HEK293 (cell line): ENCODE results near the gene DTNA.

ENCODE experiments used
- BCL11A ChIP-seq: fragments of 450-650 bp; formaldehyde crosslinking; IDR thresholded peaks from 2 replicates; pipeline ENCODE4 v1.5.1; 2016; ENCODE audit warnings: low read depth, missing biosample characterization, missing genetic modification characterization
- ZBTB11 ChIP-seq: fragments of 450-650 bp; formaldehyde crosslinking; conservative IDR thresholded peaks from 2 replicates; pipeline ENCODE4 v1.5.1; 2016; ENCODE audit warnings: low read depth, missing biosample characterization, missing genetic modification characterization
- ZBTB8A ChIP-seq: fragments of 450-650 bp; formaldehyde crosslinking; IDR thresholded peaks from 2 replicates; pipeline ENCODE4 v1.5.1; 2016; ENCODE audit warnings: missing biosample characterization, missing genetic modification characterization
- ZEB2 ChIP-seq: fragments of 450-650 bp; formaldehyde crosslinking; IDR thresholded peaks from 2 replicates; pipeline ENCODE4 v1.5.1; 2016; ENCODE audit warnings: missing biosample characterization, missing genetic modification characterization
- ZNF140 ChIP-seq: fragments of 450-650 bp; formaldehyde crosslinking; IDR thresholded peaks from 2 replicates; pipeline ENCODE4 v1.5.1; 2016; ENCODE audit warnings: missing biosample characterization, missing genetic modification characterization
- ZNF292 ChIP-seq: fragments of 450-650 bp; formaldehyde crosslinking; IDR thresholded peaks from 2 replicates; pipeline ENCODE4 v1.5.1; 2016; ENCODE audit warnings: low read depth, missing biosample characterization, missing genetic modification characterization, borderline replicate concordance
- ZNF302 ChIP-seq: fragments of 450-650 bp; formaldehyde crosslinking; IDR thresholded peaks from 2 replicates; pipeline ENCODE4 v1.5.1; 2016; ENCODE audit warnings: missing biosample characterization, missing genetic modification characterization, low read depth
- ZNF510 ChIP-seq: fragments of 450-650 bp; formaldehyde crosslinking; IDR thresholded peaks from 2 replicates; pipeline ENCODE4 v1.5.1; 2018; ENCODE audit warnings: mild to moderate bottlenecking, missing genetic modification characterization, missing biosample characterization; ENCODE audit not compliant: insufficient replicate concordance
- TF ChIP-seq, protein P1 (sequence below): fragments of 450-650 bp; formaldehyde crosslinking; IDR thresholded peaks from 2 replicates; pipeline ENCODE4 v1.5.1; 2016; ENCODE audit warnings: missing biosample characterization, missing genetic modification characterization
- TF ChIP-seq, protein P2 (sequence below): fragments of 450-650 bp; formaldehyde crosslinking; IDR thresholded peaks from 2 replicates; pipeline ENCODE4 v1.5.1; 2016; ENCODE audit warnings: missing biosample characterization, missing genetic modification characterization
- TF ChIP-seq, protein P3 (sequence below): fragments of 450-650 bp; IDR thresholded peaks from 2 replicates; pipeline ENCODE4 v1.5.1; 2018; ENCODE audit warnings: missing biosample characterization, mild to moderate bottlenecking, missing genetic modification characterization

DNA sequence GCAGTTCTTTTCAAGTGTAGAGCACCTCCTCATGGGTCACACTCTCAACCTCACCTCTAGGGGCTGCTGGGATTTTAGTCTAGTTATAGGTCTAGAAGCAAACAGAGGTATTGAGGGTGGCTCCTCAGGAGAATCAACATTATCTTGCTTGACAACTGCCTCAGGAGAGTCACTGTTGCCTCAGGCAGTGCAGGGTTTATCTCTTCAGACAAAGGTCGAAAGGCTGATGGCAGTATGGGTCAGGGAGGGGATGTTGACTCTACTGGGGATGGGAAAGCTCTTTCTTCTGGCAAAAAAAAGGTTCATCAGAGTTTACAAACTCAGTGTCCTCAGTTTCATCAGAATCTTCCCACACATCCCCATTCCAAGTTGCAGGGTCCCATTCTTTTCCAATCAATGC lies 24.0 kb downstream of the DTNA start:
- TF ChIP-seq, protein P1, sequence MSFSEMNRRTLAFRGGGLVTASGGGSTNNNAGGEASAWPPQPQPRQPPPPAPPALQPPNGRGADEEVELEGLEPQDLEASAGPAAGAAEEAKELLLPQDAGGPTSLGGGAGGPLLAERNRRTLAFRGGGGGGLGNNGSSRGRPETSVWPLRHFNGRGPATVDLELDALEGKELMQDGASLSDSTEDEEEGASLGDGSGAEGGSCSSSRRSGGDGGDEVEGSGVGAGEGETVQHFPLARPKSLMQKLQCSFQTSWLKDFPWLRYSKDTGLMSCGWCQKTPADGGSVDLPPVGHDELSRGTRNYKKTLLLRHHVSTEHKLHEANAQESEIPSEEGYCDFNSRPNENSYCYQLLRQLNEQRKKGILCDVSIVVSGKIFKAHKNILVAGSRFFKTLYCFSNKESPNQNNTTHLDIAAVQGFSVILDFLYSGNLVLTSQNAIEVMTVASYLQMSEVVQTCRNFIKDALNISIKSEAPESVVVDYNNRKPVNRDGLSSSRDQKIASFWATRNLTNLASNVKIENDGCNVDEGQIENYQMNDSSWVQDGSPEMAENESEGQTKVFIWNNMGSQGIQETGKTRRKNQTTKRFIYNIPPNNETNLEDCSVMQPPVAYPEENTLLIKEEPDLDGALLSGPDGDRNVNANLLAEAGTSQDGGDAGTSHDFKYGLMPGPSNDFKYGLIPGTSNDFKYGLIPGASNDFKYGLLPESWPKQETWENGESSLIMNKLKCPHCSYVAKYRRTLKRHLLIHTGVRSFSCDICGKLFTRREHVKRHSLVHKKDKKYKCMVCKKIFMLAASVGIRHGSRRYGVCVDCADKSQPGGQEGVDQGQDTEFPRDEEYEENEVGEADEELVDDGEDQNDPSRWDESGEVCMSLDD = no peak
- TF ChIP-seq ZBTB11 (tag by site-specific recombination) = no peak
- no peak for TF ChIP-seq ZEB2 (tag by site-specific recombination)
- no peak for TF ChIP-seq ZNF140
- TF ChIP-seq, protein P2, sequence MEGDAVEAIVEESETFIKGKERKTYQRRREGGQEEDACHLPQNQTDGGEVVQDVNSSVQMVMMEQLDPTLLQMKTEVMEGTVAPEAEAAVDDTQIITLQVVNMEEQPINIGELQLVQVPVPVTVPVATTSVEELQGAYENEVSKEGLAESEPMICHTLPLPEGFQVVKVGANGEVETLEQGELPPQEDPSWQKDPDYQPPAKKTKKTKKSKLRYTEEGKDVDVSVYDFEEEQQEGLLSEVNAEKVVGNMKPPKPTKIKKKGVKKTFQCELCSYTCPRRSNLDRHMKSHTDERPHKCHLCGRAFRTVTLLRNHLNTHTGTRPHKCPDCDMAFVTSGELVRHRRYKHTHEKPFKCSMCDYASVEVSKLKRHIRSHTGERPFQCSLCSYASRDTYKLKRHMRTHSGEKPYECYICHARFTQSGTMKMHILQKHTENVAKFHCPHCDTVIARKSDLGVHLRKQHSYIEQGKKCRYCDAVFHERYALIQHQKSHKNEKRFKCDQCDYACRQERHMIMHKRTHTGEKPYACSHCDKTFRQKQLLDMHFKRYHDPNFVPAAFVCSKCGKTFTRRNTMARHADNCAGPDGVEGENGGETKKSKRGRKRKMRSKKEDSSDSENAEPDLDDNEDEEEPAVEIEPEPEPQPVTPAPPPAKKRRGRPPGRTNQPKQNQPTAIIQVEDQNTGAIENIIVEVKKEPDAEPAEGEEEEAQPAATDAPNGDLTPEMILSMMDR = no peak
- TF ChIP-seq ZBTB8A = no peak
- no peak for TF ChIP-seq ZNF510 (tag by site-specific recombination)
- no peak for TF ChIP-seq ZNF302
- TF ChIP-seq BCL11A (tag by site-specific recombination) = no peak
- TF ChIP-seq, protein P3, sequence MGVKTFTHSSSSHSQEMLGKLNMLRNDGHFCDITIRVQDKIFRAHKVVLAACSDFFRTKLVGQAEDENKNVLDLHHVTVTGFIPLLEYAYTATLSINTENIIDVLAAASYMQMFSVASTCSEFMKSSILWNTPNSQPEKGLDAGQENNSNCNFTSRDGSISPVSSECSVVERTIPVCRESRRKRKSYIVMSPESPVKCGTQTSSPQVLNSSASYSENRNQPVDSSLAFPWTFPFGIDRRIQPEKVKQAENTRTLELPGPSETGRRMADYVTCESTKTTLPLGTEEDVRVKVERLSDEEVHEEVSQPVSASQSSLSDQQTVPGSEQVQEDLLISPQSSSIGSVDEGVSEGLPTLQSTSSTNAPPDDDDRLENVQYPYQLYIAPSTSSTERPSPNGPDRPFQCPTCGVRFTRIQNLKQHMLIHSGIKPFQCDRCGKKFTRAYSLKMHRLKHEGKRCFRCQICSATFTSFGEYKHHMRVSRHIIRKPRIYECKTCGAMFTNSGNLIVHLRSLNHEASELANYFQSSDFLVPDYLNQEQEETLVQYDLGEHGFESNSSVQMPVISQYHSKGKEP (tag by site-specific recombination) = no peak
- no peak for TF ChIP-seq ZNF292 (tag by site-specific recombination)
